Heart left ventricle (tissue), 16 donors: ENCODE results near the gene F11R. TPM values are rescaled to one million over a fixed set of nuclear protein-coding genes. Genes with fewer than 3 reads are reported as not detected.
"Not testable (repeated sequence)": the region's sequence is repeated elsewhere in the genome, so short reads cannot be mapped to it uniquely, and the experiment has no call there.

Experiments
- ATAC-seq, 4 donors: fragments of 200-7000 bp; cut with Tn5 transposase; one replicate each; pipeline ENCODE4 v1.9.1; 2020 to 2022; ENCODE audit warnings: moderate library complexity in 4 of 4, mild to moderate bottlenecking in 3 of 4, moderate number of reproducible peaks in 1 of 4
- DNase-seq, 5 donors: peaks; one replicate each; pipeline ENCODE4 v3.0.0-alpha.2; 2020
- H3K27ac ChIP-seq, 12 donors: fragments of 200-600 bp; sonication (generic) in 4 of 12; one replicate each; pipeline versions ENCODE4 v1.5.0 to v1.8.0; 2016 to 2022; ENCODE audit warnings: mild to moderate bottlenecking in 2 of 12
- H3K27me3 ChIP-seq, 9 donors: fragments of 200-600 bp; sonication (generic) in 2 of 9; one replicate each; pipeline versions ENCODE4 v1.5.1 to v1.8.0; 2016 to 2022; ENCODE audit warnings: mild to moderate bottlenecking in 3 of 9
- H3K36me3 ChIP-seq, 9 donors: fragments of 200-600 bp; sonication (generic) in 2 of 9; one replicate each; pipeline versions ENCODE4 v1.5.0 to v1.8.0; 2018 to 2022; ENCODE audit warnings: mild to moderate bottlenecking in 2 of 9
- H3K4me1 ChIP-seq, 12 donors: fragments of 200-600 bp; sonication (generic) in 4 of 12; one replicate each; pipeline versions ENCODE4 v1.5.0 to v1.8.0; 2016 to 2022; ENCODE audit warnings: mild to moderate bottlenecking in 3 of 12
- H3K4me3 ChIP-seq, 12 donors: fragments of 200-600 bp; sonication (generic) in 4 of 12; one replicate each; pipeline versions ENCODE4 v1.5.0 to v1.8.0; 2017 to 2022; ENCODE audit warnings: mild to moderate bottlenecking in 9 of 12, moderate library complexity in 4 of 12
- H3K9me3 ChIP-seq, 12 donors: fragments of 200-600 bp; sonication (generic) in 4 of 12; one replicate each; pipeline versions ENCODE4 v1.5.0 to v1.8.0; 2016 to 2022; ENCODE audit warnings: mild to moderate bottlenecking in 1 of 12
- POLR2A ChIP-seq, 2 donors: fragments of 450-650 bp; IDR thresholded peaks; one replicate each; pipeline ENCODE4 v1.6.1; 2017; ENCODE audit warnings: antibody characterized with exemption in 2 of 2, mild to moderate bottlenecking in 2 of 2, moderate library complexity in 2 of 2
- WGBS, 4 donors: extraction: QIAGEN DNeasy Blood & Tissue Kit in 2 of 4; methylation state at CpG; one replicate each; pipeline versions ENCODE4 v1.1.5 to v1.1.7; 2013 to 2018; 5-methylcytosine and 5-hydroxymethylcytosine counted together
- intact Hi-C, 10 donors: fragments of 100-400 bp; cut with DNase I; formaldehyde crosslinking; loops; one replicate each; pipeline versions ENCODE4 v1.11.1 to v1.14.2; 2022
- polyA plus RNA-seq, 2 donors: library from polyadenylated mRNA; stranded (reverse); fragments of 200-250 nt; gene quantifications; one replicate each; pipeline ENCODE4 v1.2.3, GENCODE V29; 2013
- total RNA-seq, 9 donors: library from RNA; depleted of rRNA in 2 of 9; stranded (reverse); fragments of >200 nt in 2 of 9; fragmentation: NEBNext Ultra II Directional in 3 of 9; extraction: Animal tissue kit (Norgen Biotek cat#: 25700) in 3 of 9; gene quantifications; one replicate each; pipeline versions ENCODE4 v1.1.0 to v1.2.4, GENCODE V29; 2016 to 2023
- TF ChIP-seq, protein P1 (sequence below), 12 donors: fragments of 200-600 bp; sonication (generic) in 4 of 12; IDR thresholded peaks; one replicate each; pipeline versions ENCODE4 v1.5.0 to v1.8.0; 2018 to 2022; ENCODE audit warnings: antibody characterized with exemption in 12 of 12, mild to moderate bottlenecking in 5 of 12
- donor health status: ischemic (EF 13 %, LVEDD 7.1; RV severe dilation, severe dysfunction).
- donor health status: healthy with polysubstance abuse.
- donor health status: DM: no; HTN: yes; CAD: no.
- donor health status: DM: no; HTN: no; CAD: no.
- donor health status: ischemic (EF 25% LVEDD 6.9; RV normal size, moderate dysfunction).
- donor health status: ischemic (EF 25% LVEDD 5.7; RV mildly dilated, moderate dysfunction).
- donor health status: healthy.
- donor health status: DM: yes; HTN: yes; CAD: no.
- donor health status: ischemic (EF 35%, LVEDD 5.7; RV mildly dilated, moderate dysfunction).
- donor health status: nonischemic (EF 11% LVEDD 7.7; RV severe dilation, severe dysfunction).
- donor health status: DM: yes; HTN: yes; CAD: no.
- donor health status: PGD.
- donor health status: ischemic (EF 29% LVEDD 5.4; RV normal size, mild dysfunction).
- donor health status: nonischemic (EF 23%, LVEDD 6.1; RV moderate dilation, normal function).

F11R gene
- total and polyA plus RNA-seq, 11 donors = 7.4 to 23.4 (median 10.9) TPM

DNA sequence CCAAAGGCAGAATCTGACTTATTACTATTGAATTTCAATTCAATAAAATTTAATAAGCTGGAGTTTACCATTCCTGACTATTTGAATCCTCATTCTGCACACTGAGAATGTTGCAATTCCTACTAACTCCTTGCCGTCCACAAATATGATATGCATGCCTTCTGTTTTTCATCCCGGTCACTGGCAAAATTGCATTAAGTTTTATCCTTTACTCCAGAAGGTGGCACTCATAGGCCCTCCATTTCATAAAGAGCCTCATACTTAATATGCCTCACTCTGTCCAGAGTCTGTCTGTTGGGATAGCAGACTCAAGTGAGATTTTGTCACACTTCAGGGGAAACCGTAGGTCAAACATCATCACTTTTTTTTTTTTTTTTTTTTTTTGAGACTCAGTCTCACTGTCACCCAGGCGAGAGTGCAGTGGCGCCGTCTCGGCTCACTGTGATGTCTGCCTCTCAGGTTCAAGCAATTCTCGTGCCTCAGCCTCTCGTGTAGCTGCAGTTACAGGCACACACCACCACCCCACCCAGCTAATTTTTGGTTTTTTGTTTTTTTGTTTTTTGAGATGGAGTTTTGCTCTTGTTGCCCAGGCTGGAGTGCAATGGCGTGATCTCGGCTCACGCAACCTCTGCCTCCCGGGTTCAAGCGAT, 27.3 kb downstream of the F11R start:
- Histone ChIP-seq H3K36me3 (peaks cover 0 to 8% (median 0%) of the 10 kb centered on the region in 9 donors), H3K4me1 (peaks cover 0 to 28% (median 5%) of the 10 kb centered on the region in 12 donors), H3K4me3 (no peak overlapping the region), H3K27ac (no peak overlapping the region), H3K27me3 (no peaks in the 10 kb centered on the region), H3K9me3 (no peaks in the 10 kb centered on the region)
- no peak for TF ChIP-seq POLR2A (IDR thresholded peaks at IDR 0.05)
- TF ChIP-seq, protein P1, sequence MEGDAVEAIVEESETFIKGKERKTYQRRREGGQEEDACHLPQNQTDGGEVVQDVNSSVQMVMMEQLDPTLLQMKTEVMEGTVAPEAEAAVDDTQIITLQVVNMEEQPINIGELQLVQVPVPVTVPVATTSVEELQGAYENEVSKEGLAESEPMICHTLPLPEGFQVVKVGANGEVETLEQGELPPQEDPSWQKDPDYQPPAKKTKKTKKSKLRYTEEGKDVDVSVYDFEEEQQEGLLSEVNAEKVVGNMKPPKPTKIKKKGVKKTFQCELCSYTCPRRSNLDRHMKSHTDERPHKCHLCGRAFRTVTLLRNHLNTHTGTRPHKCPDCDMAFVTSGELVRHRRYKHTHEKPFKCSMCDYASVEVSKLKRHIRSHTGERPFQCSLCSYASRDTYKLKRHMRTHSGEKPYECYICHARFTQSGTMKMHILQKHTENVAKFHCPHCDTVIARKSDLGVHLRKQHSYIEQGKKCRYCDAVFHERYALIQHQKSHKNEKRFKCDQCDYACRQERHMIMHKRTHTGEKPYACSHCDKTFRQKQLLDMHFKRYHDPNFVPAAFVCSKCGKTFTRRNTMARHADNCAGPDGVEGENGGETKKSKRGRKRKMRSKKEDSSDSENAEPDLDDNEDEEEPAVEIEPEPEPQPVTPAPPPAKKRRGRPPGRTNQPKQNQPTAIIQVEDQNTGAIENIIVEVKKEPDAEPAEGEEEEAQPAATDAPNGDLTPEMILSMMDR (IDR thresholded peaks at IDR 0.05) = peak in 9 of 12 donors; percentile 8 to 52 (median 27)
- no peak for DNase-seq
- peak in 3 of 4 donors; percentile 31 to 62 (median 55) for ATAC-seq
- WGBS, 4 donors = 72 to 78% (median 74%) methylated on average over 14 of the region's 14 CpGs
- intact Hi-C loops = loop anchor here in 7 of 10 donors (2.0 to 10.0 kb wide), 5 partner anchors 51 to 266 kb away; partner anchors contain the start of genes USF1 (in 3 of the 7), DEDD (in 2 of the 7) and KLHDC9 (in 1 of the 7)

DNA sequence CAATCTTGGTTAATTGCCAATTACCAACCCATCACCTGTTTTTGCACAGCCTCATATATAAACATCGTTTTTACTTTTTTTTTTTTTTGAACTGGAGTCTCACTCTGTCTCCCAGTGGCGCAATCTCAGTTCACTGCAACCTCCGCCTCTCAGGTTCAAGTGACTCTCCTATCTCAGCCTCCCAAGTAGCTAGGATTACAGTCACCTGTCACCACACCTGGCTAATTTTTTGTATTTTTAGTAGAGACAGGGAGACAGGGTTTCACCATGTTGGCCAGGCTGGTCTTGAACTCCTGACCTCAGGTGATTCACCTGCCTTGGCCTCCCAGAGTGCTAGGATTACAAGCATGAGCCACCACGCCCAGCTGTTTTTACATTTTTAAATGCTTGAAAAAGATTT, 28.9 kb downstream of the F11R start:
- H3K27ac ChIP-seq, H3K27me3 ChIP-seq, ATAC-seq, H3K9me3 ChIP-seq, H3K4me3 ChIP-seq, H3K36me3 ChIP-seq, DNase-seq: not testable (repeated sequence)
- intact Hi-C loops = loop anchor here in 7 of 10 donors (2.0 to 10.0 kb wide), 5 partner anchors 53 to 265 kb away; partner anchors contain the start of genes USF1 (in 3 of the 7), DEDD (in 2 of the 7) and KLHDC9 (in 1 of the 7)
- peaks cover 0 to 17% (median 0%) of the 10 kb centered on the region in 12 donors for H3K4me1 ChIP-seq
- 87 to 98% (median 91%) methylated on average over 4 of the region's 4 CpGs for WGBS, 4 donors

DNA sequence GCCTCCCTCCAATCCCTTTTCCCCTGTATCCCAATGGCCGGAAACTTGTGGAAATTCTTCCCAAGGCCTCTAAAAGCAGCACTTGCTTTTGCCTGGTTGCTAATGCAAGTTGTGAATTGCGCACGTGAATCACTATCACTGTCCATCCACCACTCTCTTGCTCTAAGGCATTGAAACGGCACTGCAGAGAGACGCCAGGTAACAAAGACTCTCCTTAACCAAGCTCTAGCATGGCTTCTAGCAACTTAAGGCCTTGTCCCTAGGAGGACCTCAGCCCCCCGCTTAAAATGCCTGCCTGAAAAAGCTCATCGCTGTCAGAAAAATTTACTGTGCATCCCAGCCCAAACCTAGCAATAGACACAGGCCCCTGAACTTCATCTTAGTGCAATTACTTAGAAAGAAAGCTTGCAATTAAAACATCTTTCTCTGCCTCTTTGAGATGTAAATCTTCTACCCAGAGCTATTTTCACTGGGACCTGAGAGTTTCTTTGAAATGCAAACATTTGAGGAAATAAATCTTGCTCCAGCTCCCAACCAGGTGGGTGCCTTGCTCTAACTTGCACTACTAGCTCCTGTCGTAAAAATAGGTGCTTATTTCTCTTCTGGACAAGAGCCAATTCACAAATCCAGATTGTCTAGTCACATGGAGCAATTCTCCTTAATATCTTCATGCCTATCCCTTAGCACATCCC, 33.4 kb downstream of the F11R start:
- no peak for ATAC-seq
- WGBS, 4 donors = 81 to 83% (median 83%) methylated on average over 8 of the region's 8 CpGs
- intact Hi-C loops = loop anchor here in 1 of 10 donors (10.0 kb wide), 1 partner anchor 153 kb away; no protein-coding TSS in a partner anchor

DNA sequence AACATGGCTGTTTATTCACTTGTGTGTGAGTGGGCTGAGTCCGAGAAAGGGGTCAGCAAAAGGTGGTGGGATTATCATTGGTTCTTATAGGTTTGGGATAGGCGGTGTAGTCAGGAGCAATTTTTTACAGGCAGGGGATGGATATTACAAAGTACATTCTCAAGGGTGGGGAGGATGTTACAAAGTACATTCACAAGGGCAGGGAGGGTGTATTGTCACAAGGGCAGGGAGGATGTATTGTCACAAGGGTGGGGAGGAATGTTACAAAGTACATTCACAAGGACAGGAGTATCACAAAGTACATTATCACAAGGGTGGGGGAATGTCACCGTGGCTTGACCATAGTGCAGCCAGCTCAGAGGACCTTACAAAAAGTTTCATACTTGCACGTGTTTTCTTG, 35.2 kb downstream of the F11R start:
- no peak overlapping the region for H3K4me3 ChIP-seq
- H3K27ac ChIP-seq = no peak overlapping the region
- TF ChIP-seq POLR2A (IDR thresholded peaks at IDR 0.05) = no peak
- no peaks in the 10 kb centered on the region for H3K9me3 ChIP-seq
- DNase-seq (no peak), ATAC-seq (no peak)
- peaks cover 5 to 25% (median 16%) of the 10 kb centered on the region in 9 donors for H3K27me3 ChIP-seq
- peaks cover 0 to 21% (median 0%) of the 10 kb centered on the region in 12 donors for H3K4me1 ChIP-seq
- intact Hi-C loops = loop anchor here in 1 of 10 donors (10.0 kb wide), 1 partner anchor 151 kb away; no protein-coding TSS in a partner anchor
- WGBS, 4 donors = 85 to 87% (median 85%) methylated on average over 4 of the region's 4 CpGs
- H3K36me3 ChIP-seq = no peaks in the 10 kb centered on the region

More for the DNA sequence above, 33.4 kb downstream of the F11R start:
- H3K27ac ChIP-seq = no peak overlapping the region
- no peaks in the 10 kb centered on the region for H3K36me3 ChIP-seq
- no peaks in the 10 kb centered on the region for H3K9me3 ChIP-seq
- peaks cover 0 to 8% (median 3%) of the 10 kb centered on the region in 9 donors for H3K27me3 ChIP-seq
- no peak for DNase-seq
- H3K4me3 ChIP-seq = no peak overlapping the region
- peaks cover 0 to 9% (median 0%) of the 10 kb centered on the region in 12 donors for H3K4me1 ChIP-seq
- no peak for TF ChIP-seq POLR2A (IDR thresholded peaks at IDR 0.05)
- TF ChIP-seq, protein P1 (IDR thresholded peaks at IDR 0.05) = no peak
